ENCODE data around the gene KLK15.
"Not testable (repeated sequence)": the region's sequence is repeated elsewhere in the genome, so short reads cannot be mapped to it uniquely, and the experiment has no call there.

The KLK15 gene

GRCh38 chr19:50796128-50796633, 37.2 kb downstream of the KLK15 start:
- no peak for DNase-seq (ENCODE audit: low spot score)

GRCh38 chr19:50795664-50796073, 37.7 kb downstream of the KLK15 start:
- DNase-seq (ENCODE audit: low spot score), result no peak

- DNase-seq (ENCODE audit: low spot score), result peak; percentile 70
Measured at GRCh38 chr19:50794876-50795663, 38.3 kb downstream of the KLK15 start.

GRCh38 chr19:50794074-50794875, 39.1 kb downstream of the KLK15 start:
- DNase-seq (ENCODE audit: low spot score), result peak; percentile 70

- DNase-seq (ENCODE audit: low spot score), result no peak
Measured at GRCh38 chr19:50793558-50794065, 39.8 kb downstream of the KLK15 start.

- DNase-seq (ENCODE audit: low spot score), result no peak
Measured at GRCh38 chr19:50792272-50793250, 40.8 kb downstream of the KLK15 start.

GRCh38 chr19:50791594-50792271, 41.6 kb downstream of the KLK15 start:
- DNase-seq (ENCODE audit: low spot score), result no peak

GRCh38 chr19:50790922-50791467, 42.4 kb downstream of the KLK15 start:
- no peak for DNase-seq (ENCODE audit: low spot score)

GRCh38 chr19:50790396-50790795, 43.0 kb downstream of the KLK15 start, which contains the start of gene ACP4:
TSS of gene ACP4 (plus strand) at chr19:50790415. CDS start at chr19:50790415, 0 bp downstream.
- DNase-seq (ENCODE audit: low spot score), result no peak

- no peak for DNase-seq (ENCODE audit: low spot score)
Measured at GRCh38 chr19:50785329-50785728, 48.0 kb downstream of the KLK15 start.

GRCh38 chr19:50784710-50785109, 48.7 kb downstream of the KLK15 start:
- no peak for DNase-seq (ENCODE audit: low spot score)

- not testable (repeated sequence) for DNase-seq (ENCODE audit: low spot score)
Measured at GRCh38 chr19:50783848-50784152, 49.6 kb downstream of the KLK15 start.

GRCh38 chr19:50780753-50781435, 52.5 kb downstream of the KLK15 start:
- DNase-seq (ENCODE audit: low spot score), result no peak

GRCh38 chr19:50779504-50780457, 53.6 kb downstream of the KLK15 start:
- DNase-seq (ENCODE audit: low spot score), result no peak

GRCh38 chr19:50778906-50779430, 54.4 kb downstream of the KLK15 start:
- DNase-seq (ENCODE audit: low spot score), result no peak

- DNase-seq (ENCODE audit: low spot score), result no peak
Measured at GRCh38 chr19:50777830-50778303, 55.5 kb downstream of the KLK15 start.

GRCh38 chr19:50777261-50777660, 56.1 kb downstream of the KLK15 start:
- DNase-seq (ENCODE audit: low spot score), result no peak

GRCh38 chr19:50776131-50776530, 57.2 kb downstream of the KLK15 start:
- no peak for DNase-seq (ENCODE audit: low spot score)
